A673 (cell line): ENCODE data around the gene SLC25A34. TPM values are rescaled to one million over a fixed set of nuclear protein-coding genes. Genes with fewer than 3 reads are reported as not detected.

Experiments
- BruUV-seq: library from RNA; stranded (reverse); fragments of 400-500 nt; replicated peaks from 2 replicates; lab custom pipeline; 2021; lab: Mats Ljungman, UMichigan
- CTCF ChIA-PET: fragments of 300-600 bp; sonication (Branson Sonifier 250); formaldehyde crosslinking; loops from one replicate; lab custom pipeline; 2022; ENCODE audit warnings: antibody characterized with exemption; lab: Charles Lee
- POLR2A ChIA-PET: fragments of 300-600 bp; sonication (Branson Sonifier 250); formaldehyde crosslinking; loops from one replicate; lab custom pipeline; 2022; ENCODE audit warnings: antibody characterized with exemption; ENCODE audit not compliant: low non-redundant PET; lab: Charles Lee
- DNase-seq: peaks from one replicate; pipeline ENCODE4 v3.0.0-alpha.2; 2015; ENCODE audit warnings: low spot score
- H3K27ac ChIP-seq: fragments of 200-600 bp; sonication (generic); 2 replicates; pipeline ENCODE4 v1.5.1; 2016; ENCODE audit warnings: mixed run types, low read depth, mild to moderate bottlenecking, mixed read lengths, antibody characterized with exemption, low read length; ENCODE audit not compliant: poor library complexity, severe bottlenecking
- H3K27me3 ChIP-seq: fragments of 200-600 bp; sonication (generic); replicated peaks from 2 replicates; pipeline ENCODE4 v1.6.1; 2017; ENCODE audit warnings: mixed run types, low read depth, mild to moderate bottlenecking, mixed read lengths, antibody characterized with exemption, low read length; ENCODE audit not compliant: insufficient read depth, poor library complexity
- H3K36me3 ChIP-seq: fragments of 200-600 bp; sonication (generic); 2 replicates; pipeline ENCODE4 v1.6.1; 2016; ENCODE audit warnings: mixed run types, mild to moderate bottlenecking, mixed read lengths, antibody characterized with exemption, low read length; ENCODE audit not compliant: insufficient read depth, poor library complexity, severe bottlenecking
- H3K4me1 ChIP-seq: fragments of 200-600 bp; sonication (generic); 2 replicates; pipeline ENCODE4 v1.6.1; 2017; ENCODE audit warnings: mixed run types, mild to moderate bottlenecking, mixed read lengths, antibody characterized with exemption, low read length; ENCODE audit not compliant: insufficient read depth, poor library complexity, severe bottlenecking
- H3K4me3 ChIP-seq: fragments of 200-600 bp; sonication (generic); 2 replicates; pipeline ENCODE4 v1.5.1; 2016; ENCODE audit warnings: low read depth, mixed run types, mild to moderate bottlenecking, mixed read lengths, low read length; ENCODE audit not compliant: poor library complexity, severe bottlenecking
- H3K9me3 ChIP-seq: fragments of 200-600 bp; sonication (generic); 2 replicates; pipeline ENCODE4 v1.6.1; 2016; ENCODE audit warnings: mixed run types, low read depth, mild to moderate bottlenecking, mixed read lengths, antibody characterized with exemption, low read length; ENCODE audit not compliant: poor library complexity, severe bottlenecking
- CTCF ChIP-seq: fragments of 300-800, 200-600 bp; sonication (generic); conservative IDR thresholded peaks from 2 replicates; pipeline ENCODE4 v1.5.1; 2017; ENCODE audit warnings: low read depth, mild to moderate bottlenecking, antibody characterized with exemption, low read length, moderate library complexity, mixed read lengths
- EZH2 ChIP-seq: fragments of 200-600 bp; sonication (generic); IDR thresholded peaks from 2 replicates; pipeline ENCODE4 v1.6.1; 2017; ENCODE audit warnings: borderline replicate concordance, low read depth, mild to moderate bottlenecking, mixed read lengths, antibody characterized with exemption, low read length; ENCODE audit not compliant: poor library complexity, severe bottlenecking
- intact Hi-C: fragments of 100-400 bp; cut with micrococcal nuclease; formaldehyde crosslinking; loops from one replicate; pipeline ENCODE4 v1.10.0; 2022; ENCODE audit not compliant: unreplicated experiment
- total RNA-seq: library from RNA; stranded (reverse); gene quantifications from 2 replicates; pipeline ENCODE4 v1.2.3, GENCODE V29; 2021

Gene SLC25A34
- total RNA-seq, 1 experiment from 2014 or later: 3.2 TPM

GRCh38 chr1:15701784-15702183, 34.3 kb upstream of the SLC25A34 start:
- POLR2A ChIA-PET: no interaction called here
- Histone ChIP-seq H3K27me3 (no peaks in the 10 kb centered on the region), H3K27ac (no peak overlapping the region), H3K36me3 (no peaks in the 10 kb centered on the region), H3K9me3 (no peaks in the 10 kb centered on the region), H3K4me3 (no peak overlapping the region), H3K4me1 (peaks cover 10% of the 10 kb centered on the region)
- CTCF ChIA-PET: interaction anchor here (0.7 kb wide), 1 partner anchor 1468 kb away, joined by 6 read pairs; no protein-coding TSS in a partner anchor
- no peak for DNase-seq
- BruUV-seq: no TSS peak
- TF ChIP-seq EZH2 (no peak), CTCF (no peak)
- intact Hi-C loops: no loop called here

GRCh38 chr1:15702722-15703550, 33.1 kb upstream of the SLC25A34 start:
- DNase-seq: no peak
- ChIA-PET POLR2A (interaction anchor here (0.6 kb wide), 1 partner anchor 58 kb away, joined by 4 read pairs; no protein-coding TSS in a partner anchor), CTCF (interaction anchor here (0.7 kb wide), 1 partner anchor 1467 kb away, joined by 6 read pairs; no protein-coding TSS in a partner anchor)
- H3K9me3 ChIP-seq: no peaks in the 10 kb centered on the region
- BruUV-seq: no TSS peak
- no peak overlapping the region for H3K4me3 ChIP-seq
- intact Hi-C loops: no loop called here
- 0 out of 2 replicates have a peak, but pooled peaks have one; percentile 32 for TF ChIP-seq CTCF
- TF ChIP-seq EZH2: no peak
- H3K36me3 ChIP-seq: no peaks in the 10 kb centered on the region
- peak overlapping the region; percentile 60 for H3K27ac ChIP-seq
- no peaks in the 10 kb centered on the region for H3K27me3 ChIP-seq
- peaks cover 10% of the 10 kb centered on the region for H3K4me1 ChIP-seq

- no peaks in the 10 kb centered on the region for H3K27me3 ChIP-seq
- H3K9me3 ChIP-seq: no peaks in the 10 kb centered on the region
- POLR2A ChIA-PET: interaction anchor here (0.6 kb wide), 1 partner anchor 57 kb away, joined by 4 read pairs; no protein-coding TSS in a partner anchor
- DNase-seq: peak; percentile 71
- TF ChIP-seq CTCF: no peak
- no peak for TF ChIP-seq EZH2
- peaks cover 10% of the 10 kb centered on the region for H3K4me1 ChIP-seq
- BruUV-seq: no TSS peak
- intact Hi-C loops: no loop called here
- CTCF ChIA-PET: no interaction called here
- H3K27ac ChIP-seq: peak overlapping the region; percentile 60
- H3K4me3 ChIP-seq: no peak overlapping the region
- H3K36me3 ChIP-seq: no peaks in the 10 kb centered on the region
These were observed 32.5 kb upstream of the SLC25A34 start for GRCh38 chr1:15703562-15703961.
